SIG-M5 (cell line): Measurements from ENCODE around the gene RAB24.
"Not testable (repeated sequence)": the region's sequence is repeated elsewhere in the genome, so short reads cannot be mapped to it uniquely, and the experiment has no call there.

ENCODE experiments used
- DNase-seq: peaks from one replicate; lab custom pipeline; 2025; lab: John Stamatoyannopoulos, UW

RAB24 gene

GRCh38 chr5:177303121-177303924 lies at the start of gene RAB24, which contains the start of gene PRELID1:
Gene RAB24 (minus strand): TSS chr5:177303719. CDS start chr5:177303288, 431 bp downstream.
Gene PRELID1 (plus strand): TSS chr5:177303799. CDS start chr5:177303986, 187 bp downstream.
- DNase-seq: no peak

- no peak for DNase-seq
Observed at GRCh38 chr5:177353093-177353492, 49.6 kb upstream of the RAB24 start.

DNA sequence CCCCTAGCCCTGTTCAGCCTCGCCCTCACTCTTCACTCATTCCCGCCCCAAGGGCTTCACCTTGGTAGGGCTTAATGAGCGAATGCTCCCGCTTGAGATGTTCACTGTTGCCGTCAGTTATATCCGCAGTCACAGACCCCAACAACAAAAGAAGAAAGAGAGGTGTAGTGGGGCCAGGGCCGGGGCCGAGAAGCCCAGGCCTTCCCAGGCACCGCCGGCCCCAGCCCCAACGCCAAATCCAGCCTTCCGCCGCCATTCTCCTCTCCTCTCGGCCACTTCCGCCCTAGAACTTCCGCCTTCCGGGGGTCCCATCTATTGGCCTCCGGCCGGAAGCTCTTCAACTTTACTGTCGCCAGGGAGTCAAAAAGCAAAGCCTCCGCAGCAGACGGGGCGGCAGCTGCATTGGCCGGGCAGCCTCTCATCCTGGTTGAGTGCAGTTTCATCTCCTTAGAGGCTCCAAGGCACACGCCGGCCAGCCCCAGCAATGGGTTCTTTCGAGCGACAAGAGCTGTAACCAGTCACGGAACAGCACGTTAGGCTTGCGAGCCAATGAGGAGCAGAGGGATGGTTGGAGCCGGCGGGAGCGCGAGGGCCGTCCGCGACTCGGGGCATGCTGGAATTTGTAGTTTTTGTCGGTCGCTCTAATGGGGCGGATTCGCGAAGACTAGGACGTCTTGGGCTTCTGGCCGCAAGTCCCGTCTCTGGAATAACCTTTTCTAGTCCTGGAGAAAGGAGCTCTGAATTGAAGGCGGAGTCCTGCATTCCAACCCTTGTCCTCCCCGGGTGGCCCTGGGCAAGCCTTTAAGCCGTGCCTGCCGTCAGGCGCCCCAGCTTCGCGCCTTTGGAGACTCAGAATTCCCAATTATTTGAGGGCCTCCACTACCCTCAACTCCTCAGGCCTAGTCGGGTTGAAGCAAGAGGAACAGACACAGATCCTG lies 48.1 kb upstream of the RAB24 start, which contains the start of gene LMAN2:
TSS of gene LMAN2 (minus strand) at position 277 of the 938 bp plus-strand sequence. CDS start at position 256, 21 bp downstream.
- DNase-seq: peak; percentile 91

DNA sequence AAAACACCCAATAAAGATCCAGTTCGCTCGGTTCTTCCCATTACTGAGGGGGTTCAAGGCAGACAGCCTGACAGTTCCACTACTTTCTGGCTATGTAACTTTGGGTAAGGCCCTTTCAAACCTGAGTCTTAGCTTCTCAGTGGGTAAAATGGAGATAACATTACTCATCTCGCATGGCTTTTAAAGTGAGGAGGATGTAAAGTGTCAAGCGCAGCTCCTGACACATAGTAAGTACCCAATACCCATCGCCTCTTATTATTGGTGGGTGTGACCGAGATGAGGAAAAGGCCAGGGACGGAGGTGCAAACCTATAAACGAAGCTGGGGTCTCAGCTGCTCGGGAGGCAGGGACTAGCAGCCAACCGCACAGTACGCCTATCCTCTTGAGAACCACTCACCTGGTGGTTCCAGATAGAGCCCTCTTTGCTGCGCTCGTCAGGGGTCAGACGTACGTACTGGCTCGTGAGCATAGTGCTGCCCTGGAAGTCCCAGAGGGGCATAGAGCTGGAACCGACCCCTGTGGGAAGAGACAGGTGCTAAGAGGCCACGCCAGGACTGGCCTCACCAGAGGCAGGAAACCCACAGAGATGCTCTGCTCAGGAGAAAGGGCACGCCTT lies 47.4 kb upstream of the RAB24 start:
- no peak for DNase-seq

GRCh38 chr5:177349762-177350161 lies 46.2 kb upstream of the RAB24 start:
- DNase-seq: no peak

DNA sequence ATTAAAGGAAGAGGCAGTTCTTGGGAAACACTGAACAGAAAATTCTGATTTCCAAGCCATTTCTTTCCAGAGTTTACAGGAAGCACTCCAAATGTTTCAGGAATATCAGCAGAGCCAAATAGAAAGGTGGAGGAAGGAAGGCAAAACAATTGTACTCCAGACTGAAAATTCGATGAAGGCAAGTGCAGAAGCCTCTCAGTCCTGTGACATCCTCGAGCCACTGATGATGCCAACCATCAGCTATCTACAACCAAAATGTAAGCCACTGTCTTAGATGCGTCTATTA lies 45.8 kb upstream of the RAB24 start:
- DNase-seq: no peak

GRCh38 chr5:177347699-177348098 lies 44.2 kb upstream of the RAB24 start:
- no peak for DNase-seq

DNA sequence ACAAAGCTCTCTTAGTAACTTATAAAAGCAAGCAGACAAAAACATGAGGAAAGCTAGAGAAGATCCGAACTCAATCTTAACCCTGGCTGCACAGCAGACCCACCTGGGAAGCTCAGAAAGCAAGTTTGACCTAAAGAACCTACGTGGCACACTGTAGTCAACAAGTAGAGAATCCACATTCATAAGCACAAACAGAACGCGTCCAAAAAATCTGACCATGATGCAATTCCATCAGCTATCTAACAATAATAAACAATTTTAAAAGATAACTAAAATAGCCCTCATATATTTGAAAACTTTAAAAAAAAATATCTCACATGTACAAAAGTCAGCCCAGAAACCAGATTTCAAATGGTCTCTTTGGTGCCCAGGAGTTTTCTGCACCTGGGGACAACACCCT lies 43.3 kb upstream of the RAB24 start:
- no peak for DNase-seq

DNA sequence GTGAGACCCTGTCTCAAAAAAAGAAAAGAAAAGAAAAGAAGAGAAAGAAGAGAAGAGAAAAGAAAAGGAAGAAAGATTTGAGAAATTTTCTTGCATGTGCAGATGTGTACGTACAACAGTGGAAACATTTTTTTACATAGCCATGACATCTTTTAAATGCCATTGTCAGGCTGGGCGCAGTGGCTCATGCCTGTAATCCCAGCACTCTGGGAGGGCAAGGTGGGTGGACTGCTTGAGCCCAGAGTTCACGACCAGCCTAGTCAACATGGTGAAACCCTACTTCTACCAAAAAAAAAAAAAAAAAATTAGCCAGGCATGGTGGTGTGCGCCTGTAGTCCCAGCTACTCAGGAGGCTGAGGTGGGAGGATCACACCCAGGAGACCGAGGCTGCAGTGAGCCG lies 41.4 kb upstream of the RAB24 start:
- DNase-seq: no peak

GRCh38 chr5:177343777-177344176 lies 40.3 kb upstream of the RAB24 start:
- DNase-seq: no peak

GRCh38 chr5:177343000-177343399 lies 39.5 kb upstream of the RAB24 start:
- not testable (repeated sequence) for DNase-seq

DNA sequence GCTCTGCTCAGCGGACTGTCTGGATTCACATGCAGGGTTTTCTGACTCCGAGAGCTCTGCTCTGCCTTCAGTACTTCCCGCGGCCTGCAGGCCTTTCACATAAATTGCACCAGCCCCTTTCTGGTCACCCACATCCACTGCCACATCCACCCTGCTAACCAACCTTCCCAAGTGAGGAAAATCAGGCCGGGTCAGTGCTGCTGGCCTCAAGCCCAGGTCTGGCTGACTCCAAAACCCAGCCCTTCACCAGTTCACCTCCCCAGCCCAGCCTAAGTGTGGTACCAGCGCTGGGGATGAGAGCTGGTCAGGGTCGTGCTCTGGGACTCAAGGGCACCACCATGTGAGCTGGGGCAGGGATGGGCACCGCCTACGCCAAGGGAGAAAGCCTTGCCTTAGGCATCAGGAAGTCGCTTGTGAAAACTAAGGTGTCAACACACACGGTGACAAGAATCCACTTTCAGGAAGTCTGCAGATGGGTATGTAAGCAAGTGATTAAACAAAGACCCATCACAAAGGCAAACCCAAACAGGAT lies 35.7 kb upstream of the RAB24 start:
- no peak for DNase-seq

DNA sequence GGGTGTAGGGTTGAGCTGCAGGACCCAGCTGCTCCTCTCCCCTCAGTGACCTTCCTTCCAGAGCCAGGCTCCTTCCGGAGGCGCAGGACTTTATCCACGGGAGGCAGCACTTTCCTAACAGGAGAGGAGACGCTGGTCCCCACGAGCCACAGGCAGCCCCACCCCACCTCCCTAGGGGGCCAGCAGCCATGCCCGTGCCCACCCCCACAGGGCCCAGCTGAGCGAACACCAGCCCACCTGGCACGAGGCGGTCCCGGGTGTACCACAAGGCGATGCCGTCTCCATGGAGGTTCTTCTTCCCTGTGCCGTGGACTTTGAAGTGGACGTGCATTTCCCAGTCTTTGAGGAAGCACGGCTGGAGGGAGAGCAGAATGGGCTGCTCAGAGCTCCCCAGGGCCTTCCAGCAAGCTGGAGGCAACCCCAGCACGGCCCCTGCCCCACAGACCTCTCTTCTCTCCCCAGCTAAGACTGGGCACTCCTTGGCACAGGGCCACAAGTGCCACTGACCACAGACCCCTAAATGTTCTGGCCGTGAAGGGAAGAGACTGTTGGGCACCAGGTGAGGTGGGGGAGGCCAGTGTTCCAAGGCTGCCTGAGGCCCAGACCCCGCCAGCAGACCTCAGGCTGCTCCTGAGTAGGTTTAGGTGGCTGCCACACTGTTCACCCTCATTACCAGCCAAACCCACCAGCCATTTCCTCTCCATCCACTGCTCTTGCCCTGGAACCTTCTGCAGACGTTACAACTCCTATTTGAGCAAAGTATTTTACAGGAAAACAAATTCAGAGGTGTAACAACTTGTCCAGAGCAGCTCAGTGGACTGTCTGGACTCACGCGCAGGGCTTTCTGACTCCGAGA lies 35.0 kb upstream of the RAB24 start:
- DNase-seq: no peak

DNA sequence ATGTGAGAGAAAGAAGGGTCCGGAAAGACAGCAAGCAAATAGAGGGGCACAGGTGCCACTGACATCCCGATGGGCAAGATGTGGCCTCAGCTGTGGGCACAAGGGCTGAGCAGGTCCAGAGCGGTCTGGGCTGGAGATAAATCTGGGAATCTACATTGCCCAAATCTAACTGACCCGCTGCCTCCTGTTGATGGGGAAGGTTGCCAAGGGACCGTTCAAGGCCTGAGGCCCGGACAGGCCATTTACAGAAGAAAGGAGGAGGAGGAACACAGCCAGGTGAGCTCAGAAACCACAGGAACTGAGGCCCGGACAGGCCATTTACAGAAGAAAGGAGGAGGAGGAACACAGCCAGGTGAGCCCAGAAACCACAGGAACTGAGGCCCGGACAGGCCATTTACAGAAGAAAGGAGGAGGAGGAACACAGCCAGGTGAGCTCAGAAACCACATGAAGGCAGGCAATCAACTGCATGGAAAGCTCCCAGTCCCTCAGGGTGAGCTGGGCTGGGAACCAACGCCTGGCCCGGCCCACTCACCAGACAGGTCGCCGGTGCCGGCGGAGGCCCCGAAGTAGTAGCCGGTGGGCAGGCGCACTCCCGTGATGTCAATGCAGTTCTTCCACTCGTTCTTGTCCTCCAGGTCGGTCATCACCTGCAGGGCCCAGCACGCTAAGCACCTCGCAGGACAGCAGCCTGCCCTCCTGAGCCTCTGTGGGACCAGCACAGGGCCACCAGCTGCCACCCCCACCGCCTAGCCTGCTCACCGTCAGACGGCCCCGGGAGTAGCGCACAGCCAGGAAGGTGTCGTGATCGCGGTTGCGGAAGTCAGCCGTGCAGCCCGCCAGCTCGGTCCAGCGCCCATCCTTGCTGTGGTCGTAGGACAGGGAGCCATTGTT lies 33.3 kb upstream of the RAB24 start:
- DNase-seq: no peak

DNA sequence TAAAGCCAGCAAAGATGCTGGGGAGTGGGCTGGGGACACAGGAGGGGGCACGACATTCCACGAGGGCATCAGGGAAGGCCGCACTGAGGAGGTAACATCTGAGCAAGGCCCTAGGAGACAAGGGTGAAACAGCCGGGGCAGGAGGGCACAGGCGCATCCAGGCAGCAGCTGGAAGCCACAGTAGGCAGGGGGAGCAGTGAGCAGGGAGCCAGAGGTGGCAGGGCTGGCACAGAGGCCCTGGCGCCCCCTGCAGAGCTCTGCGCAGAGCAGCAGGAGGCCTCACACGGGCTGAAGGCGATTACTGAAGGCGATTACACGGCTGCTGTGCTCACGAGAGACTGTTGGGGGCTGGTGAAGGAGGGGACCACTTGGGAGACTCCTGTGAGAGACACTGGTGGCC lies 32.6 kb upstream of the RAB24 start:
- no peak for DNase-seq

GRCh38 chr5:177335701-177336065 lies 32.2 kb upstream of the RAB24 start:
- DNase-seq: no peak

DNA sequence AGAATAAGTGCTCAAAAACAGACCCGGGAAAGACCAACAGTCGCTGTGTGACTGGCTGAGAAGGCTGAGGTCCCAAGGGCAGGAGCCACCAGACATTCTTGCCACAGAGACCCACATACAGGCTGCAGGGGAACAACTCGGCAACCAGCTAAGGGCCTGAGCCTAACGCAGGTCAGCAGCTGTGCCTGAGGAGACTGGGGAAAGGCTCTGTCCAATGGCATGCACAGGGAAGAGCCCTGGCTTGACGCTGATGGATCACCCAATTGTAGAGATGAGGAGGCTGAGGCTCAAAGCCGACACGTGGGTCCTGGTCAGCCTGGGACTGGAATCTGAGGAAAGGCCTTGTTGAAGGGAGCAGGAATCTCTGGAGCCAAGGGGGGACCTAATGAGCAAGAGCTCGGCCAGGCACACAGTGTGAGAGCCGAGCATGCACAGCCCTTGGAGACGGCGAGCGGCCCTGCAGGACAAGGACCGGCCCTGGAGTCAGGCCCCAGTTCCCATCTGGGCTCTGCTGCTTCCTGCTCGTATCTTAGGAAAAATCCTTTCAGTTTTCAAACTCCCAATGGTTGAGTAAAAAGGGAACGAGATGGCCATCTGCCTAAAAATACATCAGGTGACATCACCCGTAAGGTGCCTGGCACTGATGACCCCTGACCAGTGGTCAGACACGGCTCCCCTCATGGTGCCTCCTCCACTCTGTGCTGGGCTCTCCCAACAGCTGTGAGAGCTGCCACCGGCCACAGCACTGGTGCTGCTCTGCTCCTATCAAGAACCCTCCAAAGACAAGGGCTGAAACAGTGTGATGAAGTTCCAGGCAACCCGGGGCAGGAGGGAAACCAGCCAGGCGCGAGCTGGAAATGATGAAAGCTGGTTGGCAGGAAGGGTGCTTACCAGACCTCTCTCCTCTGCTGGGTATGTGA lies 31.5 kb upstream of the RAB24 start:
- no peak for DNase-seq

GRCh38 chr5:177334155-177334551 lies 30.6 kb upstream of the RAB24 start:
- no peak for DNase-seq
